Body of pancreas (tissue), 4 donors: ENCODE results near the gene SPARCL1. TPM values are rescaled to one million over a fixed set of nuclear protein-coding genes. Genes with fewer than 3 reads are reported as not detected.
A peak's percentile ranks its signal among the peaks of the same experiment; 100 is the strongest.
"Not testable (repeated sequence)": the region's sequence is repeated elsewhere in the genome, so short reads cannot be mapped to it uniquely, and the experiment has no call there.

Source experiments
- ATAC-seq: fragments of 150-250 bp; one replicate; pipeline ENCODE4 v1.9.1; 2016
- DNase-seq, 4 donors: peaks; one replicate each; pipeline ENCODE4 v3.0.0-alpha.2; 2019
- H3K27ac ChIP-seq, 4 donors: fragments of 200-600 bp; sonication (generic); 1 replicate in 3 of 4; 2 replicates in 1 of 4; pipeline versions ENCODE4 v1.5.1 to v1.6.1; 2016 to 2019; ENCODE audit warnings: mild to moderate bottlenecking in 1 of 4, mixed read lengths in 1 of 4, moderate library complexity in 1 of 4
- H3K27me3 ChIP-seq, 2 donors: fragments of 200-600 bp; sonication (generic); one replicate each; pipeline ENCODE4 v1.6.0; 2016; ENCODE audit warnings: mild to moderate bottlenecking in 1 of 2
- H3K36me3 ChIP-seq, 2 donors: fragments of 200-600 bp; sonication (generic); replicated peaks in 1 of 2; 2 replicates each; pipeline ENCODE4 v1.5.1; 2016; ENCODE audit warnings: low read depth in 2 of 2; ENCODE audit not compliant: insufficient read depth in 1 of 2
- H3K4me1 ChIP-seq: fragments of 200-600 bp; sonication (generic); one replicate; pipeline ENCODE4 v1.6.0; 2016
- H3K4me3 ChIP-seq, 2 donors: fragments of 200-600 bp; sonication (generic); 1 replicate in 1 of 2; 2 replicates in 1 of 2; pipeline ENCODE4 v1.5.1; 2016 to 2019
- H3K9me3 ChIP-seq, 3 donors: fragments of 200-600 bp; sonication (generic); 1 replicate in 2 of 3; 2 replicates in 1 of 3; pipeline ENCODE4 v1.5.1; 2016
- POLR2A ChIP-seq, 3 donors: fragments of 450-650 bp; IDR thresholded peaks; one replicate each; pipeline ENCODE4 v1.6.1; 2016; ENCODE audit warnings: antibody characterized with exemption in 3 of 3, mild to moderate bottlenecking in 2 of 3
- WGBS, 2 donors: methylation state at CpG; one replicate each; pipeline ENCODE4 v1.1.5; 2017; 5-methylcytosine and 5-hydroxymethylcytosine counted together
- intact Hi-C: fragments of 100-400 bp; cut with DNase I; formaldehyde crosslinking; loops from one replicate; pipeline ENCODE4 v1.15.1; 2023
- total RNA-seq, 2 donors: library from RNA; depleted of rRNA; stranded (reverse); fragments of >200 nt; gene quantifications; one replicate each; pipeline ENCODE4 v1.1.0, GENCODE V29; 2016
- TF ChIP-seq, protein P1 (sequence below), 7 experiments: fragments of 450-650 bp in 4 of 7; fragments of 200-600 bp in 3 of 7; sonication (generic) in 3 of 7; IDR thresholded peaks; one replicate each; pipeline ENCODE4 v1.5.1; 2016 to 2019; ENCODE audit warnings: antibody characterized with exemption in 7 of 7

The SPARCL1 gene
- total RNA-seq, 2 donors from 2014 or later = 137 to 141 TPM

GRCh38 chr4:87490664-87491369 lies 38.4 kb downstream of the SPARCL1 start:
- H3K27me3 ChIP-seq = no peaks in the 10 kb centered on the region
- H3K4me3 ChIP-seq = no peak overlapping the region
- intact Hi-C loops = no loop called here
- peaks cover 13% of the 10 kb centered on the region for H3K4me1 ChIP-seq
- DNase-seq (no peak), ATAC-seq (no peak)
- no peaks in the 10 kb centered on the region for H3K9me3 ChIP-seq
- TF ChIP-seq, protein P1, sequence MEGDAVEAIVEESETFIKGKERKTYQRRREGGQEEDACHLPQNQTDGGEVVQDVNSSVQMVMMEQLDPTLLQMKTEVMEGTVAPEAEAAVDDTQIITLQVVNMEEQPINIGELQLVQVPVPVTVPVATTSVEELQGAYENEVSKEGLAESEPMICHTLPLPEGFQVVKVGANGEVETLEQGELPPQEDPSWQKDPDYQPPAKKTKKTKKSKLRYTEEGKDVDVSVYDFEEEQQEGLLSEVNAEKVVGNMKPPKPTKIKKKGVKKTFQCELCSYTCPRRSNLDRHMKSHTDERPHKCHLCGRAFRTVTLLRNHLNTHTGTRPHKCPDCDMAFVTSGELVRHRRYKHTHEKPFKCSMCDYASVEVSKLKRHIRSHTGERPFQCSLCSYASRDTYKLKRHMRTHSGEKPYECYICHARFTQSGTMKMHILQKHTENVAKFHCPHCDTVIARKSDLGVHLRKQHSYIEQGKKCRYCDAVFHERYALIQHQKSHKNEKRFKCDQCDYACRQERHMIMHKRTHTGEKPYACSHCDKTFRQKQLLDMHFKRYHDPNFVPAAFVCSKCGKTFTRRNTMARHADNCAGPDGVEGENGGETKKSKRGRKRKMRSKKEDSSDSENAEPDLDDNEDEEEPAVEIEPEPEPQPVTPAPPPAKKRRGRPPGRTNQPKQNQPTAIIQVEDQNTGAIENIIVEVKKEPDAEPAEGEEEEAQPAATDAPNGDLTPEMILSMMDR (IDR thresholded peaks at IDR 0.05) = no peak
- TF ChIP-seq POLR2A (IDR thresholded peaks at IDR 0.05) = no peak
- 64 to 76% methylated on average over 1 of the region's 1 CpG for WGBS, 2 donors
- no peaks in the 10 kb centered on the region for H3K36me3 ChIP-seq
- no peak overlapping the region for H3K27ac ChIP-seq

DNA sequence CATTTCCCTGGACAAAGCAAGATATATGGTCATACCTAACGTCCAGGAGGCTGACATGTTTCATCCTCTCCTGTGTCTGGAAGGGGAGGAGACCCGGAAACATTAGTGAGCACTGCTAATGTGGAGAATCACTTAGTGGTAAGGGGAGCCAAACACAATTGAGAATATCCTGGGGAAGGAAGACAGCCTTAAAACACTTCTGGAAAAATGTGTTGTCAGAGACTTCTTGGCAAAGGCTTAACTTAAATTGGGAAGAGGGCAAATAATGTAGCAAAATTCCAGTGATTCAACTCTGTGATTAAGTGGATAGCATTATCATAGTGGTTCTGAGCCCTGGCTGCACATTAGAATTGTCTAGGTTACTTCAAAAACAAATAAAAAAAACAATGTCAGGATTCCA lies 39.5 kb downstream of the SPARCL1 start:
- no peak for DNase-seq
- intact Hi-C loops = no loop called here
- Histone ChIP-seq H3K9me3 (no peaks in the 10 kb centered on the region), H3K4me3 (no peak overlapping the region), H3K36me3 (no peaks in the 10 kb centered on the region), H3K4me1 (peaks cover 13% of the 10 kb centered on the region), H3K27ac (no peak overlapping the region), H3K27me3 (no peaks in the 10 kb centered on the region)
- peak; percentile 24 for ATAC-seq
- no peak for TF ChIP-seq POLR2A (IDR thresholded peaks at IDR 0.05)
- TF ChIP-seq, protein P1 (IDR thresholded peaks at IDR 0.05) = no peak
- 79 to 81% methylated on average over 2 of the region's 2 CpGs for WGBS, 2 donors

- H3K27me3 ChIP-seq, ATAC-seq, DNase-seq, H3K27ac ChIP-seq, H3K36me3 ChIP-seq, H3K9me3 ChIP-seq, H3K4me3 ChIP-seq, intact Hi-C loops: not testable (repeated sequence)
- 70 to 83% methylated on average over 2 to 4 of the region's 4 CpGs for WGBS, 2 donors
- H3K4me1 ChIP-seq = peaks cover 13% of the 10 kb centered on the region
These were observed 40.5 kb downstream of the SPARCL1 start for GRCh38 chr4:87488666-87489065.

DNA sequence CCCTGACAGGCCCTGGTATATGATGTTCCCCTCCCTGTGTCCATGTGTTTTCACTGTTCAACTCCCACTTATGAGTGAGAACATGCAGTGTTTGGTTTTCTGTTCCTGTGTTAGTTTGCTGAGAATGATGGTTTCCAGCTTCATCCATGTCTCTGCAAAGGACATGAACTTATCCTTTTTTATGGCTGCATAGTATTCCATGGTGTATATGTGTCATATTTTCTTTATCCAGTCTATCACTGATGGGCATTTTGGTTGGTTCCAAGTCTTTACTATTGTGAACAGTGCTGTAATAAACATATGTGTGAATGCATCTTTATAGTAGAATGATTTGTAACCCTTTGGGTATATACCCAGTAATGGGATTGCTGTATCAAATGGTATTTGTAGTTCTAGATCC lies 45.9 kb downstream of the SPARCL1 start:
- not testable (repeated sequence) for H3K27ac ChIP-seq, H3K9me3 ChIP-seq

DNA sequence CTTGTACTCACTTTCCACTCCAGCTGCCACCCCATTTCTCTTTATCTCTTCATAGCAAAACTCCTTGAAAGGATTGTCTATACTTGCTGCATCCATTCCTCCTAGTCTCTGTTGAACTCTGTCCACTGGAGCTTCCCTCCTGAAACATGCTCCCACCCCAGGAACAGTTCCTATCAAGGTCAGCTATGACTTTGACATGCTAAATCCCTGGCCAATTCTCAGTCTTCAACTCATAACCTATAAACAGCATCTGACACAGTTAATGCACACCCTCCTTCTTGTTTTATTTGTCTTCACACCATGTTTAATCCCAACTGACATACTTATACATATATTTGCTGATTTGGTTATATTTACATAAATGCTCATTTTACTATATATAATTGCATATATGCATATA lies 47.8 kb downstream of the SPARCL1 start:
- H3K4me1 ChIP-seq = no peaks in the 10 kb centered on the region
- H3K27me3 ChIP-seq = no peaks in the 10 kb centered on the region
- ATAC-seq (no peak), DNase-seq (no peak)
- H3K27ac ChIP-seq = no peak overlapping the region
- TF ChIP-seq, protein P1 (IDR thresholded peaks at IDR 0.05) = no peak
- no peak for TF ChIP-seq POLR2A (IDR thresholded peaks at IDR 0.05)
- intact Hi-C loops = no loop called here
- H3K36me3 ChIP-seq = no peaks in the 10 kb centered on the region
- H3K9me3 ChIP-seq = no peaks in the 10 kb centered on the region
- H3K4me3 ChIP-seq = no peak overlapping the region

More for the DNA sequence above, 45.9 kb downstream of the SPARCL1 start:
- H3K27me3 ChIP-seq, H3K4me1 ChIP-seq, intact Hi-C loops, H3K4me3 ChIP-seq, DNase-seq, ATAC-seq, H3K36me3 ChIP-seq: not testable (repeated sequence)

DNA sequence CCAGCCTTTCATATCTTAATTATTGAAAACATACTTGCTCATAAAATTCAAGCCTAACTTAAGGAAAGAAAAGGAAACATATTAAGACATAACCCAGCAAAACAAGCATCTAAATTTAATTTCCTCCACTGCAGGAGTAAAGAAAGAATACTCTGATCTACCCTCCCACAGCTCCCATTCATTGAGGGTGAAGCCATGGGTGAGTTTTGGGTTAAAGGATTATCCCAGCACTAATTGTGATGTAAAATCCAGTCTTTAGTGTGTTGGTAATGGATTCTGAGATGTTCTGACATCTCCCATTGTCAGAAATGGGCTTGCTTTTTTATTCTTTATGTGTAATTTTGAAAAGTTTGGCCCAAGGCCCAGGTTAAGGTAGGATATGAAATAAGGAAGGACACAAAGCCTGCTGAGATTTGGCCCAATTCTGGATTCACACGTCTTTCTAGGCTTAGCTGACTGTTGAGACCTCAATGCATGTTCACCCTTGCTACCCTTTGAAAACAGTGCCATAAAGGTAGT lies 50.4 kb downstream of the SPARCL1 start:
- TF ChIP-seq, protein P1 (IDR thresholded peaks at IDR 0.05) = no peak
- TF ChIP-seq POLR2A (IDR thresholded peaks at IDR 0.05) = no peak
- Histone ChIP-seq H3K27me3 (no peaks in the 10 kb centered on the region), H3K4me3 (no peak overlapping the region), H3K27ac (no peak overlapping the region), H3K4me1 (no peaks in the 10 kb centered on the region), H3K9me3 (no peaks in the 10 kb centered on the region), H3K36me3 (no peaks in the 10 kb centered on the region)
- intact Hi-C loops = no loop called here
- 88 to 94% methylated on average over 1 of the region's 1 CpG for WGBS, 2 donors
- no peak for ATAC-seq
- no peak for DNase-seq
